NCI-H345 (cell line): ENCODE measurements around the gene MYL11.

Source experiments
- DNase-seq: peaks from one replicate; lab custom pipeline; 2025; lab: John Stamatoyannopoulos, UW

MYL11 gene

DNA sequence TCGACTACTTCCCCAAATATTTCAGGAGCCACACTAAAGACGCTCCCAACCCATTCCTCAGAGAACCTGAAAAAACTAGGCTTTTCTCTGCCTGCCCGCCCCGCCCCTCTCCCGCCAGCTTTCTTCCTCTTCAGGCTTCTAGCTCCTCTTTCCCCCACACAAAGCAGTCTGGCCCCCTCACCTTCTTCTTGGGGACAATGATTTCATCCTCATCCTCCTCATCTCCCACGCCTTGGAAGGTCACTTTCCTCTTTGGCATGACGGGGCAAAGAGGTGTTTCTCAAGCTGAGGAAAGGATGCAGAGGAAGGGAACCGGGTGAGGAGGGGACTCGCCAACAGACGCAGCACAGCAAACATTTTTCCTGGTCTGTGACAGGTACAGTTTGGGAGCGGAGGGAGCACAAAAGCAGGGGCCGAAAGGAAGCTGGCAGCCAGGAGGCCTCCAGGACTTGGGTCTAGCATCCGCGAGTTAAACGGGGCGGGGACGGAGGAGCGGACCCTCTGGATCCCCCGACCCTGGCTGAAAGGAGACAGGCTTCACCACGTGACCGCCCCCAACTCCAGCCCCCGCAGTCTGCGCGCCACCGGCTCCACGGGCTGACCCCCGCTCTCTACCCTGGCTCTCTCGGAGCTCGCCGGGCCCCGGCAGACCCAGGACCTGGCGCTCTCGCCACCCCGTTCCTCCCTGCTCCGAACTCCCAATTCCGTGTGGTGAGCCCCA, 20.0 kb upstream of the MYL11 start:
- DNase-seq: no peak

DNA sequence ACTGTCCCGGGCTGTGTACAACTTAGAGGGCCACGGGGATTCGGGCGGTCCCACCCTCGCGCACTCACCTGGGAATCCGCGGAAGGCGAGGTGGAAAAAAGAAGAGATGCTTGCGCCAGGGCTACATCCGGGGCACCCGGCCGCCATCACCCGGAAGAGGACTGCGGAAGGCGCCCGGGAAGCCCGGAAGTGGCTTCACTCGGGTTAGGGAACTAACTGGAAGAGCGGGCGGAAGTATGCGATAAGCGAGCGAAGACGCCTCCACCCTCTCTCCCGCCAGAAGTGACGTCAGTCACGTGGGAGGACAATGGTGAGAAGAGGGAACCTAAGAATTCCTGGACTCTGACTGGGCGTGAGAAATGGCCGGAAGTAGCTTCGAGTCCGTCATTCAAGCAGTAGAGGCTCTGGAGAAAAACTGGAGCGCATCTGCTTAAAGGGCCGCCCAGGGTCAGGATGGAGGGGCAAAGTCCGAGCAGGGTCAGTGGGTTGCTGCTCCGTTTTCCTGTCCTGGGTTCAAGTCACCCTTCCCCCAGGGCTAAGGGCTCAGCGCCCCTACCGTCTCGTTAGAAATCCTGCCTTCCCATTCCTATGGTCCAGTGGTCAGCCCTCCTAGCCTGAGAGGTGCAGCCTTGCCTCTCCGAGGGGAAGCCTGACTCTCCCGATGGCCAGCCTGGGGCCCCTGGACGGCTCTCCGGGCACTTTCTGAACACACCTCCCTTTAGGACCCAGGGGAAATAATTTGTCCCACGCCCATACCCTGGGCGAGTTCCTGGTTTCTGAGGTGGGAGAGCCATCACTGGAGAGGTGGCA, 19.3 kb upstream of the MYL11 start, which contains the start of gene CD2BP2:
Gene CD2BP2 (minus strand): TSS at position 165 of the 810 bp plus-strand sequence. CDS start 627 bp downstream, outside the sequence.
- peak; percentile 100 for DNase-seq

DNA sequence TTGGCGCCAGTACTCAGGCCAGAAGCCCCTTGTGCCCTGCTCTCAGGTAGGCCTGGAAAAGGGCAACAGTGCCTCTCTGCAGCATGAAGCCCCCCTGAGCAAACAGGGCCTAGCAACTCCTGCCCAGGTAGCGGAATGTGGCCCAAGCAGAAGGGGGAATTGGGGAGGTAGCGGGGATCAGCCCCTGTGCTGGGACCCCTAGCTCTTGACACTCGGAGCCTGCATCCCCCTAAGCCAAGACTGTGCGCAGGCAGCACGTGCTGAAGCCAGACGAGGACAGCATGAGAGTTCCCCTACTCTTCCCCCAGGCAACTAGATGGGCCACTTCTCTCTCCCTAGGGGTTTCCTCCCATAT, 18.7 kb upstream of the MYL11 start:
- DNase-seq: no peak

- peak; percentile 28 for DNase-seq
These were observed 18.1 kb upstream of the MYL11 start for GRCh38 chr16:30356401-30357084.

GRCh38 chr16:30357085-30357714, 17.4 kb upstream of the MYL11 start:
- DNase-seq: no peak

- DNase-seq: no peak
These were observed 16.7 kb upstream of the MYL11 start for GRCh38 chr16:30357715-30358576.

DNA sequence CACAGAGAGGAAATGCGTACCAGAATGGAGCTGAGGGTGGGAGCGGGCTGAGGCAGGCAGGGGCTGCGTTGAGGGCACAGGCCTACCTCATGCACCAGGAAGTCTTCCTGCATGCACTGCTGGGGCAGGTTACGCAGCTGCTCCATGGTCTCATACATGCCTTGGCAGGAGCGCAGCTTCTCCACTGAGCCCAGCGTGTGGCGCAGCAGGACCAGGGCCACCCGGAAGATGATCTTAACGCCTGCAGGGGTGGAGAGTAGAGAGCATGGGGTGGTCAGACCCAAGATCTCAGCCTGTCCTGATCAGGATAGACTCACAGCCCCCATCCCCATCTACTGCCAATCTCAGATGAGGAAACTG, 16.0 kb upstream of the MYL11 start:
- DNase-seq: no peak

DNA sequence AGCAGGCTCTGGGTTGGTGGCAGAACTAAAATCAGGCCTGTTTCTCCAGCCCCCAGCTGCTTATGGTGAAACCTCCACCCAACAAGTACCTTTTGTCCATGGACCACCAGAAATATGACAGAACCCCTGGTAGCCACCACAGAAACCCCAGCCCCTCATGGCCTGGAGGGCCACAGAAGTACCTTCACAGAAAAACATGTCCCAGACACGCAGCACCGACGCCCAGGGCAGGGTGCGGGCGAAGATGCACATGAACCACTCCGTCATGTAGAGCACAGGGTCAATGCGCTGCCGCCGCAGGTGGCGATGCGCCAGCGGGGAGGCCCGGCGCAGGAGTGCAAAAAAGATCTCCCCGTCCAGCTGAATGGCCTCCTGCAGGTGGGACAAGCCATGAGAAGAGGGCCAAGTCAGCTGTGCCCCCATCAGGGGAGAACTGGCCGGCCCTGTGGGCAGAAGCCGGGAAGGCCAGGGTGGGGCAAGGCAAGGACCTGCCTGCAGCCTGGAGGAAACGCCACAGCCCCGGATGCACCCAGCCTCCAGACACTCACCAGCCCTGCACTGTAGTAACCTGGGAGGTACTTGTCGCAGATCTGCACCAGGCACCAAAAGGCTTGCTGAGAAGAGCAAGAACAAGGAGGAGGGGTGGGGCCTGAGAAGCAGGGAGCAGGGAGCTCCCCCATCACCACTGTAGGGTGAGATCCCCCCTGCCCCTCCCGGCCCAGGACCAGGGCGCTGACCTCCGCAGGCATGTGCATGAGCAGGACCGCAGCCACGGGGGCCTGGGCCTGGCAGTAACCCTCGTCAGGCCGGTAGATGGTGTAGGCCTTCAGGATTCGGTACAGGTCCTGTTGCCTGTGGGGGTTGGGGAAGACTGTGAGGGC, 15.4 kb upstream of the MYL11 start:
- no peak for DNase-seq

DNA sequence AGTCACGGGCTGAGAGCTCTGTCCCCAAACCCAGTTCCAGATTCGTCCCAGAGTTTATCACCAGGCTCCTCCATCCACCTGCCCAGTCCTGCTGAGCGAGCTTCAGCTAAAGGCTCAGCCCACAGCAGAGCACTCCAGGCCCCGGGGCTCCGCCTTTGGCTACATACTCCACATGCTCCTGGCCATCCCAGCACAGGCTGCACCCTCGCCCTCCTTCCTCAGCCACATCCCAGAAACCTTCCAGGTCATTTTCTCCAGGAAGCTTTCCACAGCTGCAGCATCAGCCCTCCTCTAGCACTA, 14.8 kb upstream of the MYL11 start:
- no peak for DNase-seq

DNA sequence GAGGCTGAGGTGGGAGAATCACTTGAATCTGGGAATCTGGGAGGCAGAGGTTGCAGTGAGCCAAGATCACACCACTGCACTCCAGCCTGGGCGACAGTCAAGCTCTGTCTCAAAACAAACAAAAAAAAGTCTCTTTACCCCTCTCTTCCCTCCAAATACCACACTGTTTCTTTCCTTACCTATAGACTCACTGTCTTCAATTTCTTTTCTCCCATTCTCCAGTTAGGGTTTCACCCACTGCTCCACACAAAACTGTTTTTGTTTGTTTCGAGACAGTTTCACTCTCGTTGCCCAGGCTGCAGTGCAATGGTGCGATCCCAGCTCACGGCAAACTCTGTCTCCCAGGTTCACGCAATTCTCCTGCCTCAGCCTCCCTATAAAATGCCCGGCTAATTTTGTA, 13.4 kb upstream of the MYL11 start:
- DNase-seq: no peak

DNA sequence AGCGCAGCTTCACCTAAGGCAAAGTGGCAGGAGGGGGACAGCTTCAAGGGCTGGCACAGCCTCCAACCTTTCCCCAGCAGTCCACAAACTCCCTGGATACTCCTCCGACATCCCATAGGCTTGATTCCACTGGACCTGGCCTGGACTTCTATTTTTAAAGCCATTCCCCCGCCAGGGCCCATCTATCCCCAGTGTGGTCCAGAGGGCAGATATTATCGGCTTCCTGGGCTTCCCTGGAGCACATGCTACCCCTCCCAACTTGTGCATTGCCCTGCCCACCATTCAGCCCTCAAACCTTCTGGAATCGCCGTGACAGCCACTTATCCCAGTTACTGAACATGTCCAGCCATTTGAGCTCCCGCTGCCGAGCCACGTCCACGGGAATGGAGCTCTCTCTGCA, 9.4 kb upstream of the MYL11 start:
- DNase-seq: no peak

DNA sequence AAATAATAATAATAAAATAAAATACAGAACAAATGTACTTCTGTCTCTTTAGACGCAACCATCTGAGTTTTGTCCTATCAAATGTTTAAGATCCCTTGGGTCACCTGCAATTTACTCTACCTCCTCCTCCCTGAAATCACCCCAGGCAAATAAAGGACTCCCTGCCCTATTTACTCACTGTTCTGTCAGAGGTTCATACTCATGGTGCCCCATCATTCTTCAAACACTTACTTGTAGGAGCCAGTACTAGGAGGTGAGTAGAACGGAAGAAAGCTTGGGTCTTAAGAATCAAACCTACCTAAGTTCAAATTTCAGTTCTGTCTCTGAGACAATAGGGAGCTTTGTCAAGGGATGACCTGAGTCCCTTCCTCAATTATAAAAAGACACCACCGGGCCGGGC, 8.1 kb upstream of the MYL11 start:
- no peak for DNase-seq

- no peak for DNase-seq
These were observed 7.1 kb upstream of the MYL11 start for GRCh38 chr16:30367349-30368009.

DNA sequence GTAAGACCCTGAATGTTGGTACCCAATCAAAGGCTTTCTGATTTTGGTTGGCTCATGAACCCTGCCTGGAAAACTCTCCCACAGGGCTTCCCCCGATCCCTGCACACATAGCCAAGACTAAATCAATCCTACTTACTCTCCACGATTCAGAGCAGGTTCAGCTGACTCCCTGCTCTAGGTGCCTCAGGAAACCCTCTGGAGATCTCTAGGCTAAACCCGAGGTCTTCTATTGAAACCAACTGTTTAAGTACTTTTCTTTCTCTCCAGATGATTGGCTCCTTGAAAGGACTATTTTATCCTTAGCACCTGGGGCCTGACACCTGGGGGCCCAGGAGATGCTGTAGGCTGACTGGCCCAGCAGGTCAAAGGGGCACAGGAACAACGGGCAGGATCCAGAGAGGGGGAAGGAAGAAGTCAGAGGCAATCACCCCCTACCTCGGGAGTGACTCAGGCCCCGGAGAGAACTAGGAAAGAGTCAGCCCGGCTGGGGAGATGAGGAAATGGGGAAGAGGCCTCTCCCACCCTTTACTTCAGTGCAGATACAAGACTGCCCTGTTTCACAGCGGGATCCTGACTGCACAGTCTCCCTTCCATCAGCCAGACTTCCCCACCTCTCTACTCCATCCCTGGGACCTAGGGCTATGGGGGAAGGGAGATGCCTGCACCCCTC, 6.3 kb upstream of the MYL11 start:
- DNase-seq: no peak

- no peak for DNase-seq
These were observed 5.9 kb upstream of the MYL11 start for GRCh38 chr16:30368792-30369090.

DNA sequence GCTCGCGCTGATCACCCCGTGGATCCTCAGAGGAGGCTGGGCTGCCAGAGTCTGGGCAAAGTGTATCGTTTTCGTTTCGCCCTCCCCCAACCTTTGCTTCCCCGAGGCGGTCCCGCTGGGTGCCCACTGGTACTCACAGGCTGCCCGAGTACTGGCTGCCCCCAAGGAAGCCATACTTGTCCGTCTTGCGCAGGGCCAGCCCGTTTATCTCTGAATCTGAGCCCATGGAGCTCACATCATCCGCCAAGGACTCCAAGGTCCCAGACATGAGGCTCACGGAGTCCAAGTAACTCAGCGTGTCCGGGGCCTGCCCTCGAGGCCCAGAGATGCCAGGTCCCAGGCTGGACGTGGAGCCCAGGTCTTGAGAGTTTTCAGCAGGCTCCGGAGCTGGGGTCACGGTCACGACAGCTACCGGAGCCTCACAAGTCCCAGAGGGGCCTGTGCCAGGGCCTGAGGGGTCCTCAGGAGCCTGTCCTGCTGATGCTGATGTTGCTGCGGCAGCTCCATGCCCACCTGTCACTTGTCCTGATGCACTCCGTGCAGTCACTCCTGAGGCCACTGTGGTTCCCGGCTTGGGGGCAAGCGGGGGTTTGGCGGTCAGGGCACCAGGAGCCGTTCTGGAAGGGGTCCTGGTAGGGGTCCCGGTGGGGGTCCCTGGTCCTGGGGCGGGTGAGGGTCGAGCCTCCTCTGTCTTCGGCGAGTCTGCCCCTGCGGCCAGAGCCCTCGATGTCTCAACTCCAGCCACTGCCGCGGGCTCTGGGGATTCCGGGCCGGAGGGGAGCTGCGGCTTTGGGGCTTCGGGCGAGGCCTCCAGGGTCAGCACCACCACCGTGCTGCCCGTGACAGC, 5.3 kb upstream of the MYL11 start:
- no peak for DNase-seq

- DNase-seq: no peak
These were observed 4.6 kb upstream of the MYL11 start for GRCh38 chr16:30369938-30370455.

- peak; percentile 100 for DNase-seq
These were observed 4.0 kb upstream of the MYL11 start, which contains the start of gene TBC1D10B for GRCh38 chr16:30370456-30371247. Gene TBC1D10B (minus strand): TSS chr16:30370494. CDS start chr16:30370183, 311 bp downstream.
